ENCODE results near the gene TBC1D4.

The TBC1D4 gene

DNA sequence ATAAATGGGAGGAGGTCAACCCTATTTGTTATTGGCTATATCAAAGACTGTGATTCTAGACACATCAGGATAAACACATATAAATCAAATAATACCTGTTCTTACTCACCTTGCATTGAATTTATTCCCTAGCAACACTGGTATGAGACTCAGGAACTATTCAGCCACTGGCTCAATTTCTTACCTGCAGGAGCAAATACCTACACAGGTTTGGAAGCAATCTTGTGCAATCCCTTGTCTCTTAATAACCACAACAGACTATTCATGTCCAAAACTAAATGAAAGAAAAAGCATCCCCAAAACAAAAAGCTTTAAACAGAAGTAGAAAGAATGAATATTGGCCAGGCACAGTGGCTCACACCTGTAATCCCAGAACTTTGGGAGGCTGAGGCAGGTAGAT is 55.5 kb downstream of the TBC1D4 start:
- DNase-seq, result no peak
- H3K27ac ChIP-seq (ENCODE audit: low read length, poor library complexity, severe bottlenecking), result no peak overlapping the region
- H3K9ac ChIP-seq (ENCODE audit: low read length), result no peak overlapping the region
- H3K79me1 ChIP-seq (replicated peaks; ENCODE audit: low read length, poor library complexity, severe bottlenecking), result peaks cover 4% of the 10 kb centered on the region
- H3K4ac ChIP-seq (ENCODE audit: low read depth in 1 of 2, low read length in 2 of 2), result no peak overlapping the region
- H3K18ac ChIP-seq (ENCODE audit: low read depth in 1 of 2, low read length in 2 of 2), result no peak overlapping the region
- H2BK120ac ChIP-seq (ENCODE audit: low read depth, low read length), result no peak overlapping the region
- H3K4me2 ChIP-seq (ENCODE audit: low read length, poor library complexity, severe bottlenecking), result no peak overlapping the region
- H2AFZ ChIP-seq (ENCODE audit: low read depth, low read length), result no peak overlapping the region
- H2BK12ac ChIP-seq (ENCODE audit: low read length in 2 of 2), result no peak overlapping the region
- H3K4me3 ChIP-seq (ENCODE audit: insufficient read depth in 1 of 2, low read depth in 1 of 2, low read length in 2 of 2), result no peak overlapping the region
- H3K14ac ChIP-seq (ENCODE audit: low read length in 2 of 2), result no peak overlapping the region
- H2BK5ac ChIP-seq (ENCODE audit: low read depth, low read length, poor library complexity, severe bottlenecking), result no peak overlapping the region
- H3K23ac ChIP-seq (ENCODE audit: low read length in 2 of 2), result no peak overlapping the region
- no peak overlapping the region for H4K8ac ChIP-seq (ENCODE audit: low read length)
- H3K4me1 ChIP-seq (ENCODE audit: control insufficient read depth, insufficient read depth, low read depth, low read length), result no peaks in the 10 kb centered on the region
- no peak overlapping the region for H2BK15ac ChIP-seq (ENCODE audit: low read depth, poor library complexity, severe bottlenecking)
- no peaks in the 10 kb centered on the region for H3K36me3 ChIP-seq (ENCODE audit: control insufficient read depth in 1 of 2, insufficient read depth in 2 of 2, low read depth in 1 of 2, low read length in 2 of 2)
- H2AK5ac ChIP-seq (ENCODE audit: low read length, severe bottlenecking), result no peak overlapping the region
- no peaks in the 10 kb centered on the region for H3K9me3 ChIP-seq (ENCODE audit: control insufficient read depth, low read length)
- H3K27me3 ChIP-seq (ENCODE audit: control insufficient read depth in 1 of 2, insufficient read depth in 1 of 2, low read length in 2 of 2), result no peaks in the 10 kb centered on the region
- H4K91ac ChIP-seq (ENCODE audit: low read length), result no peak overlapping the region

DNA sequence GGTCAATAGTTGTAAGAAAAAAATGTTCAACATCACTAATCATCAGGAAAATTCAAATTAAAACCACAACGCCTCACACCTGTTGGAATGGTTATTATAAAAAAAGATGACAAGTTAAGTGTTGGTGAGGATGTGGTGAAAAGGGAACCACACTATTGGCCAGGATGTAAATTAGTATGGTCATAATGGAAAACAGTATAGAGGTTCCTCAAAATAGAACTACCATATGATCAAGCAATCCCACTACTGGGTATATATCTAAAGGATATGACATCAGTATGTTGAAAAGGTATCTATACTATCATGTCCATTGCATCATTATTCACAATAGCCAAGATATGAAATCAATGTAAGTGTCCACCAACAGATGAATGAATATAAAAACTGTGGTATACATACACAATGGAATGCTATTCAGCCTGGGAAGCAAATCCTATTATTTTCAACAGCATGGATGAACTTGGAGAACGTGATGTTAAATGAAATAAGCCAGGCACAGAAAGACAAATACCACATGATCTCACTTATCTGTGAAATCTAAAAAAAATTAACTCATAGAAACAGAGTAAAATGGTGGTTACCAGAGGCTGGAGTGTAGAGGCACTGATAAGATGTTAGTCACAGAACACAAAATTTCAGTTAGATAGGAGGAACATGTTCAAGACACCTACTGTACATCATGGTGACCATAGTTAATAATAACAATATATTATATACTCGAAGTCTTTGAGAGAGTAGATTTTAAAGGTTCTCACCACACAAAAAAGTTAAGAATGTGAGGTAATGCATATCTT is 56.6 kb downstream of the TBC1D4 start:
- Histone ChIP-seq H3K23ac (ENCODE audit: low read length in 2 of 2) (no peak overlapping the region), H3K9ac (ENCODE audit: low read length) (no peak overlapping the region), H3K36me3 (ENCODE audit: control insufficient read depth in 1 of 2, insufficient read depth in 2 of 2, low read depth in 1 of 2, low read length in 2 of 2) (no peaks in the 10 kb centered on the region), H2AK5ac (ENCODE audit: low read length, severe bottlenecking) (no peak overlapping the region), H2BK120ac (ENCODE audit: low read depth, low read length) (no peak overlapping the region), H3K27me3 (ENCODE audit: control insufficient read depth in 1 of 2, insufficient read depth in 1 of 2, low read length in 2 of 2) (no peaks in the 10 kb centered on the region), H2BK15ac (ENCODE audit: low read depth, poor library complexity, severe bottlenecking) (no peak overlapping the region), H4K8ac (ENCODE audit: low read length) (no peak overlapping the region), H3K4me1 (ENCODE audit: control insufficient read depth, insufficient read depth, low read depth, low read length) (no peaks in the 10 kb centered on the region), H3K27ac (ENCODE audit: low read length, poor library complexity, severe bottlenecking) (no peak overlapping the region), H2AFZ (ENCODE audit: low read depth, low read length) (no peak overlapping the region), H3K18ac (ENCODE audit: low read depth in 1 of 2, low read length in 2 of 2) (no peak overlapping the region), H3K9me3 (ENCODE audit: control insufficient read depth, low read length) (no peaks in the 10 kb centered on the region), H3K4me2 (ENCODE audit: low read length, poor library complexity, severe bottlenecking) (no peak overlapping the region), H3K14ac (ENCODE audit: low read length in 2 of 2) (no peak overlapping the region), H3K4me3 (ENCODE audit: insufficient read depth in 1 of 2, low read depth in 1 of 2, low read length in 2 of 2) (no peak overlapping the region), H2BK5ac (ENCODE audit: low read depth, low read length, poor library complexity, severe bottlenecking) (no peak overlapping the region), H3K4ac (ENCODE audit: low read depth in 1 of 2, low read length in 2 of 2) (no peak overlapping the region), H3K79me1 (replicated peaks; ENCODE audit: low read length, poor library complexity, severe bottlenecking) (peaks cover 7% of the 10 kb centered on the region), H4K91ac (ENCODE audit: low read length) (no peak overlapping the region), H2BK12ac (ENCODE audit: low read length in 2 of 2) (no peak overlapping the region)
- no CpG with 5 or more reads among the region's 3 CpGs for WGBS
- DNase-seq, result no peak

DNA sequence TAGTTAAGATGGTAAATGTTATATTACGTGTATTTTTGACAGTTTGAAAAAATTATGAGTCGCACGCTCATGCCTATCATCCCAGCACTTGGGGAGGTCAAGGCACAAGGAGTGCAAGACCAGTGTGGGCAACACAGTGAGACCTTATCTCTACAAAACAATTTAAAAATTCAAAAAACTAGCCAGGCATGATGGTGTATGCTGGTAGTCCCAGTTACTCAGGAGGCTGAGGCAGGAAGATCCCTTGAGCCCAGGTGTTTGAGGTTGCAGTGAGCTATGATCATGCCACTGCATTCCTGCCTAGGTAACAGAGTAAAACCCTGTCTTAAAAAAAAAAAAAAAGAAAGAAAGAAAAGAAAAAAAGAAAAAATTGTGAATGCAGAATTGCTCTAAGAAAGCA is 58.0 kb downstream of the TBC1D4 start:
- H4K91ac ChIP-seq (ENCODE audit: low read length), result no peak overlapping the region
- H3K27ac ChIP-seq (ENCODE audit: low read length, poor library complexity, severe bottlenecking), result no peak overlapping the region
- no peaks in the 10 kb centered on the region for H3K36me3 ChIP-seq (ENCODE audit: control insufficient read depth in 1 of 2, insufficient read depth in 2 of 2, low read depth in 1 of 2, low read length in 2 of 2)
- H3K27me3 ChIP-seq (ENCODE audit: control insufficient read depth in 1 of 2, insufficient read depth in 1 of 2, low read length in 2 of 2), result no peaks in the 10 kb centered on the region
- peaks cover 11% of the 10 kb centered on the region for H3K79me1 ChIP-seq (replicated peaks; ENCODE audit: low read length, poor library complexity, severe bottlenecking)
- DNase-seq, result no peak
- no CpG with 5 or more reads among the region's 3 CpGs for WGBS
- no peaks in the 10 kb centered on the region for H3K4me1 ChIP-seq (ENCODE audit: control insufficient read depth, insufficient read depth, low read depth, low read length)
- H3K18ac ChIP-seq (ENCODE audit: low read depth in 1 of 2, low read length in 2 of 2), result no peak overlapping the region
- no peak overlapping the region for H2BK12ac ChIP-seq (ENCODE audit: low read length in 2 of 2)
- H3K9me3 ChIP-seq (ENCODE audit: control insufficient read depth, low read length), result no peaks in the 10 kb centered on the region
- H3K23ac ChIP-seq (ENCODE audit: low read length in 2 of 2), result no peak overlapping the region
- no peak overlapping the region for H3K9ac ChIP-seq (ENCODE audit: low read length)
- H3K4ac ChIP-seq (ENCODE audit: low read depth in 1 of 2, low read length in 2 of 2), result no peak overlapping the region
- H3K4me2 ChIP-seq (ENCODE audit: low read length, poor library complexity, severe bottlenecking), result no peak overlapping the region
- no peak overlapping the region for H3K4me3 ChIP-seq (ENCODE audit: insufficient read depth in 1 of 2, low read depth in 1 of 2, low read length in 2 of 2)
- no peak overlapping the region for H2AK5ac ChIP-seq (ENCODE audit: low read length, severe bottlenecking)
- H2BK5ac ChIP-seq (ENCODE audit: low read depth, low read length, poor library complexity, severe bottlenecking), result no peak overlapping the region
- H3K14ac ChIP-seq (ENCODE audit: low read length in 2 of 2), result no peak overlapping the region
- no peak overlapping the region for H4K8ac ChIP-seq (ENCODE audit: low read length)
- H2AFZ ChIP-seq (ENCODE audit: low read depth, low read length), result no peak overlapping the region
- H2BK15ac ChIP-seq (ENCODE audit: low read depth, poor library complexity, severe bottlenecking), result no peak overlapping the region
- no peak overlapping the region for H2BK120ac ChIP-seq (ENCODE audit: low read depth, low read length)

DNA sequence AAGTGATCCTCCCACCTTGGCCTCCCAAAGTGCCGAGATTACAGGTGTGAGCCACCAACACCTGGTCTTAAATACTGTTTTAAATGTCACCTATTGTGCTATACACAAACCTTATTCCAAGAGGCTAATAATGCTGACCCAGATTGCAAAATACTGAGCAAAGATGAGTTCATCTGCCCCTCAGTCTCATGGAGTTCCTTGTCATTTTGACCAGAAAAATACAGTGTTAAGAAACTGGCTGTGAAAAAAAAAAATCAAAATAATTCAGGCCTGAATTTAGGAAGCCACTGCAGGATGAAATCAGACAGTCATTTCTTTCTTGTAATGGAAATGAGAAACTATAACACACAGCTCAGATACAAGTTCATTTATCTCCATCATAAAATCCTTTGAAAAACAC is 59.9 kb downstream of the TBC1D4 start:
- no peak overlapping the region for H3K4me3 ChIP-seq (ENCODE audit: insufficient read depth in 1 of 2, low read depth in 1 of 2, low read length in 2 of 2)
- H3K14ac ChIP-seq (ENCODE audit: low read length in 2 of 2), result no peak overlapping the region
- H3K79me1 ChIP-seq (replicated peaks; ENCODE audit: low read length, poor library complexity, severe bottlenecking), result peaks cover 13% of the 10 kb centered on the region
- H3K27ac ChIP-seq (ENCODE audit: low read length, poor library complexity, severe bottlenecking), result no peak overlapping the region
- no peak overlapping the region for H2BK5ac ChIP-seq (ENCODE audit: low read depth, low read length, poor library complexity, severe bottlenecking)
- no peaks in the 10 kb centered on the region for H3K27me3 ChIP-seq (ENCODE audit: control insufficient read depth in 1 of 2, insufficient read depth in 1 of 2, low read length in 2 of 2)
- no peak overlapping the region for H3K23ac ChIP-seq (ENCODE audit: low read length in 2 of 2)
- DNase-seq, result no peak
- H2AFZ ChIP-seq (ENCODE audit: low read depth, low read length), result no peak overlapping the region
- H3K36me3 ChIP-seq (ENCODE audit: control insufficient read depth in 1 of 2, insufficient read depth in 2 of 2, low read depth in 1 of 2, low read length in 2 of 2), result peaks cover 0 to 1% of the 10 kb centered on the region in 2 experiments
- H2BK12ac ChIP-seq (ENCODE audit: low read length in 2 of 2), result no peak overlapping the region
- no peak overlapping the region for H2BK15ac ChIP-seq (ENCODE audit: low read depth, poor library complexity, severe bottlenecking)
- H4K91ac ChIP-seq (ENCODE audit: low read length), result no peak overlapping the region
- H3K9me3 ChIP-seq (ENCODE audit: control insufficient read depth, low read length), result no peaks in the 10 kb centered on the region
- H3K4me2 ChIP-seq (ENCODE audit: low read length, poor library complexity, severe bottlenecking), result no peak overlapping the region
- no peak overlapping the region for H3K4ac ChIP-seq (ENCODE audit: low read depth in 1 of 2, low read length in 2 of 2)
- H2AK5ac ChIP-seq (ENCODE audit: low read length, severe bottlenecking), result no peak overlapping the region
- H3K9ac ChIP-seq (ENCODE audit: low read length), result no peak overlapping the region
- no peak overlapping the region for H2BK120ac ChIP-seq (ENCODE audit: low read depth, low read length)
- H3K18ac ChIP-seq (ENCODE audit: low read depth in 1 of 2, low read length in 2 of 2), result no peak overlapping the region
- no peak overlapping the region for H4K8ac ChIP-seq (ENCODE audit: low read length)
- WGBS, result 95% methylated on average over 1 of the region's 1 CpG
- H3K4me1 ChIP-seq (ENCODE audit: control insufficient read depth, insufficient read depth, low read depth, low read length), result peaks cover 2% of the 10 kb centered on the region
